HG03135 (cell line): ENCODE data around the gene CCDC85C.

Source experiments
- ATAC-seq: cut with Tn5 transposase; IDR thresholded peaks from one replicate; pipeline ENCODE4 v1.9.1; 2021; ENCODE audit warnings: mild to moderate bottlenecking, moderate library complexity; ENCODE audit not compliant: unreplicated experiment

Gene CCDC85C

DNA sequence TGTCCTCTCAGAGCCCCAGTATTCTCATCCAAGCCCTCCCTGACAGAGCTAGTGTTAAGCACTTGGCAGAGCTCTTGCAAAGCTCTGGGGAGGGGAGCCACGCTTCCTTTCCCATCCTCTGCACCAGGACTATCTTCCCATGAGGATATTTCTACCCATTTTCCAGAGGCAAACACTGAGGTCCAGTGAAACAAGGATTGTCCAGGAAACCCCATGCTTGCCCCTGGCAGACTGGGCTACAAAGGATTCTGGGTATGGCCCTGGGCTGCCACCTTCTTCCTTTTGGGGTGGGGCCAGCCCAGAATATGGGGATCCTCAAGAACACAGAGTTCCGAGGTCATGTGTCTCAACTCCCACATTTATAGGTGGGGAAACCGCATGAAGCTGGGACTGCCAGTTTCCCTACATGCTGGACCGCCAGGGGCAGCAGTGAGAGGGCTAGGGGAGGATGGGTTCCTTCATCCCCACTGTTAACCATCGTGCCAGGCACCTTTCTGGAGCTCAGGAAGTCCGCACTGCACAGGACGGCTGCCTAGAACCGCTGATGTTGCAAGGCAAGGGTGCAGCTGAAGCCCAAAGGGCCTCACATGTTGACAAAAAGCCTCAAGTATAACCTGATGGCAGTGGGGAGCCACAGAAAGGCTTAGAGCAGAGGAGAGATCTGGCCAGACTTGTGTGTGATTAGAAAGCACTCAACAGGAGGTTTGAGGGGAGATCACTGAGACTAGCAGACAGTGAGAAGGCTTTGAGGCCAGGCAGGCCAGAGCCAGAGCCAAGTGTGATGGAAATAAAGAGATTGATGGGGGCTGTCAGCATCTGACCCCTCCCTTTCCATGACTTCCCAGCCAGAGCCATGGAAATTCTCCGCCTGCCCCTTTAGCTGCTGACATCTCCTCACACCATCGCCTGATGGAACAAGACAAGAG lies 5.5 kb upstream of the CCDC85C start:
- ATAC-seq = no peak

GRCh38 chr14:99608591-99608990 lies 4.6 kb upstream of the CCDC85C start:
- no peak for ATAC-seq

GRCh38 chr14:99606359-99606758 lies 2.4 kb upstream of the CCDC85C start:
- ATAC-seq = no peak

GRCh38 chr14:99605299-99605961 lies 1.4 kb upstream of the CCDC85C start:
- ATAC-seq = no peak

DNA sequence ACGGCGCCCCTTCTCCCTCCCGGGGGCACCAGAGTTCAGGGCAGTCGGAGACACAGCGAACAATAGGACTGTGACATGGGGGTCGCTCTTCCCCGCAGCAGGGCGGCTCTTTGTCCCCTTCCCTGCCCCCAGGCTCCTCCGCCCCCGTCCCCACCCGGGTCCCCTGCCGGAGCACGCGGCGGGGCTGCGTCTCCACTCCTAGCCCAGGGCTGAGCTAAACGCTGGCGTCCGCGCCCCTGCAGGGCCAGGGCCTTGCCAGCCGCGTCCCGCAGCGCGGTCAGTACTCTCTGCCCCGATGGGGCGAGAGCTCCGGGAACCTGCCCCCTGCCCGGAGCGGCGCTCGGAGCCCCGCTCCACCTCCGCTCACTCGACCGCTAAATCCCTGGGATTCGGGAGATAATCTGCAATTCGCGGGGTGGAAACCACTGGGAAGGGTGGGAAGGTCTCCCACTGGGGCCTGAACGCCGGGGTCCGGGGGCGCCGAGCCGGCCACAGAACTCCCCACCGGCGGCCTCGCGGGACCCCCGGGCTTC lies 825 bp upstream of the CCDC85C start:
- peak; percentile 21 for ATAC-seq

GRCh38 chr14:99604278-99604765 lies 315 bp upstream of the CCDC85C start:
- ATAC-seq = peak; percentile 92

DNA sequence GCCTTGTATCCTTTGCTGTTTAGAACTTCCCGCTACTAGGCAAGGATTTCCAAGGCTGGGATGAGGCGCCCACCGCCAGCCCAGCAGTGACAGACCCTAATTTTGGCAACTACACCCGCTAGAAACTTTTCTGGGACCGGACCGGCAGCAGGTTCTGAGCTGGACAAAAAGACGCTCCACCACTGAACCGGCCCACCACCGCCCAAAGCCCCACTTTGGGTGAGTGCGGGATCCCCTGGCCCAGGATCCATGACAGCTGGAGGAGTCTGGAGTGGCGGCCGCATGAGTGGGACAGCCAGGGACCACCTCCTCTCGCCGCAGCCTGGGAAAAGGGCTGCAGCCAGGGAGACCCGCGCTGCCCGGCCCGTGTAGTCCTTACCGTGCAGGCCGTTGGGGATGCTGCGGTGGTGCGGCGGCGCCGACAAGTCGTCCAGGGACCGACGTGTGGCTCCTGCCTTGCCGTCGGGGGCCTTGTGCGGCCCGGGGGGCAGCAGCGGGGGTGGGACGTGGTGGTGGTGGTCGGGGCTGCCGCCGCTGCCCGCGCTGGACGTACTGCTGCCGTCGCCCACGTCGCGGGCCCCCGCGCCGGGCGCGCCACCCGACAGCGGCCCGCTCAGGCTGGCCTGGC lies 1.1 kb downstream of the CCDC85C start:
- no peak for ATAC-seq

GRCh38 chr14:99602054-99602787 lies 1.8 kb downstream of the CCDC85C start:
- ATAC-seq = no peak

- ATAC-seq = no peak
Measured at GRCh38 chr14:99601361-99601831, 2.6 kb downstream of the CCDC85C start.

DNA sequence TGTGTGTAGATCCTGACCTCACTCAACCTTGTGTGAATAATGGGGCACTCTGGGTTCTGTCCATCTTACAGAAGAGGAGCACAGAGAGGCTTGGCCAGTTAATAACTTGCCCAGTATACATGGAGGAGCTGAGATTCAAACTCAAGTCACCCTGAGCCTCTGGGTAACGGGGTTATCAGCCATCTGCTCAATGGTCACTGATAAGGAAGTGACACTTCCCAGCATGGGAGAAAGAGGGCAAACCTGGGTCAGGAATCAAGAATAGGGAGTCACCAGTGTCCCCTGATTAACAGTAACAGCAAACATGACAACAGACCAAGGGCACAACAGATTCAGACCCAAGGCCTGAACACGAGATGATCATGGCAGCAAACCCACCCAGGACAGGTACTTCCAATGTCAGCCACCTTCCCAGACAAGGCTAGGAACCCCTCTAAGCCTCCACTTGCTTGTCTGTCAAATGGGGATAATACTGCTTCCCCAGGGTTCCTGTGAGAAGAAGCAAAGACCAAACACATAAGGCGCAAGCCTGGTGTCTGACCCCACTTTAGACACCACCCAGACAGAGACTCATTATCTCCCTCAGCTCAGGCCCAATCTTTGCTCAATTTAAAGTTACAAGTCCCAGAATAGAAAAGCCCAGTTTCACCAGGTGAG lies 3.6 kb downstream of the CCDC85C start:
- ATAC-seq = no peak

DNA sequence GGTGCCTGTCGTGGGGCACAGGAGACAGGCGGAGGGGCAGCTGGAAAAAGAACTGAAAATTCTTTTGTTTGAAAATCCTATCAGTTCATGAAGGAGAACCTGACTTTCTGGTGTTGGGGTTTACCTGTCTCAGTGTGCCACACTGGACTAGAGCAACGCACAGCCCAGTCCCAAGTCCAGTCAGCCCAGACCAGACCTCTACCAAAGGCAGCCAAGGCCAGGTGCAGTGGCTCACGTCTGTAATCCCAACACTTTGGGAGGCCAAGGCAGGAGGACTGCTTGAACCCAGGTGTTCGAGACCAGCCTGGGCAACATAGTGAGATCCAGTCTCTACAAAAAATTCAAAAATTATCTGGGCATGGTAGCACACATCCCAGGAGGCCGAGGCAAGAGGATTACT lies 4.6 kb downstream of the CCDC85C start:
- ATAC-seq = no peak

DNA sequence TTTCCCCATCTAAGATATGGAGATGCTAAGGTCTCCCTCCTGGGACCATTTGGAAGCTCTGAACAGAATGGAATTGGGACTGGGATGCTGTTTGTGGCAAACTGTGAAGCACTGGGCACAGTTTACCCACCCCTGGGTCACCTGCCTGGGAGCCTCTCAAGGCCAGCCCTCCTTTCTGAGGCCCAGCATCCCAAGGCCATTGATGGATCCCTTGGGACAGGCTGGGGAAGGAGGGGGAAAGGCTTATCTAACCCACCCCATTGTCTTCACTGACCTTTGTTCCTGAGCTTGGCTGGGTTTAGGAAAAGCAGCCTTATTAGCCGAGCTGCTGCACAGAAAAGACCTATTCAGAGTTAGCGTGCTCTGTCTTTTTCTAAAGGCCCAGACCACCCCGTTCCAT lies 5.2 kb downstream of the CCDC85C start:
- no peak for ATAC-seq

DNA sequence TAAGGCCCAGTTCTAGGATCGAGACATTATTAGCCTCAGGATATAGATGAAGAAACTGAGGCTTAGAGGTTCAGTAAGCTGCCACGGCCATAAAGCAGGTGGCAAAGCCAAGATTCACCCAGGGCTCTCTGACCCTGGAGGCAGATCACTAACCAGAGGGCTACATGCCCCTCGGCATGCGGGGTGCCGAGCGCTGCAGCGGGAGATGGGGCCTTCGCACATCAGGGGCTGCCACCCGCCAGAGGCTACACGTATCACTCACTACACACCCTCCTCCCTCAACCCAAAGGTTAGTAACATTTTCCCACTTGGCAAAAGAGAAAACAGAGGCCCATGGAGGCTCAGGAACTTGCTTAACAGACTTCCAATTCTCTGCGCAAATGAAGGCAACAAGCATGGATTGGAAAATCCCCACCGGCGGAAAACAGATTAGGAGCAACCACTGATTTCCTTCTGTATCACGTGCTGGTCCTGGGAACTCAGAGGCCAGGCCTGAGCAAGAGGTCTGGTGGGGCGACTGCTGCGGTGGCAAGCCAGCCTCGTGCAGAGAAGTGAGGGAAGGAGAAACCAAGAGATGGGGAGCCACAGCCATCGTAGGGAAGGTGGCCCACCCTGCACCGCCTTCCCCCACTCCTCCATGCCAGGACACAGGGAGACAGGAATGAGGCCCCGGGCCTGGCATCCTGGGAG lies 6.0 kb downstream of the CCDC85C start:
- no peak for ATAC-seq

- no peak for ATAC-seq
Measured at GRCh38 chr14:99596772-99597171, 7.2 kb downstream of the CCDC85C start.

DNA sequence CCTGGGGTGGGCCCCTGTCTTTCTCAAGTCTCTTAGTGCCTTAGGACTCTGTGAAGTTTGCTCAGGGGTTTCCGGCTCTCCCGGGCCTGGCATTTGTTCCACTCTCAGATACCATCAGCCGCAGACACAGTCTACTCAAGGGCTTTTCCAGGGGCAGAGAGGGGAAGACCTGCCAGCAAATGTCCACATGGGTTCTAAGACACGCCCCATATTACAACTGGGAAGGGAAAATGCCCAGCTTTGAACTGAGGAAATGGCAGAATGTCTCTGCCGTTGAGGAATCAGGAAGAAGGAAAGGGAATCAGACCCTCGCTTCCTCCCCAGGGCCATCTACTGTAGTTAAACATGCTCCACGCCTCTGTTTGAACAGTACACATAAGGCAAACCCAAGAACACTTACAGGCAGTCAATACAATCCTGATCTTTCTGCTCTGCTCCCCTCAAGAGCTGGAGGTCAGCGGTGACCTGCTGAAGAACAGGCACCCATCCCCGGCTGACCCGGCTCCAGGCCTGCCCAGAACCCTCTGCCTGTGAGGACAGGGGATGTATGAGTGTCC lies 7.9 kb downstream of the CCDC85C start:
- ATAC-seq = no peak

DNA sequence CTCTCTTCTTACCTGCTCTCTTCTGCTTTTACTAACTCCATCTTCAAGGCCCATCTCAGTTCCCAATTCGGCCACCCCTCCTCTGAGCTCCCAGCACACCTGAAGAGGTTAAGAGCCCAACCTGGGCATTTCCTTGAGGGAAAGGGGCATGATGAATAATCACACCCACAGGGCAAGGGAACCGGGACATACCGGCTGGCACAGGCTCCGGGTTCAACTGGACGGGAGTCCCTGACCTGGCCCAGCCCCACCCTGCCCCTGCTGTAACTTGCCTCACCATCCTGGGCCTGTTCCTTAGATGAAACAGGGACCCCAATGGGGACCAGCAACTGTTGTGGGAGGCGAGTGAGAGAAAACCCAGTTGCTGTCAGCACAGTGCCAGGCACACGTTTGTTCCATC lies 8.5 kb downstream of the CCDC85C start:
- ATAC-seq = no peak

GRCh38 chr14:99595034-99595433 lies 9.0 kb downstream of the CCDC85C start:
- ATAC-seq = peak; percentile 88

GRCh38 chr14:99593971-99594841 lies 9.8 kb downstream of the CCDC85C start:
- no peak for ATAC-seq
